Measurements from ENCODE around the gene ZFP36.
"Not testable (repeated sequence)": the region's sequence is repeated elsewhere in the genome, so short reads cannot be mapped to it uniquely, and the experiment has no call there.

ZFP36 gene

DNA sequence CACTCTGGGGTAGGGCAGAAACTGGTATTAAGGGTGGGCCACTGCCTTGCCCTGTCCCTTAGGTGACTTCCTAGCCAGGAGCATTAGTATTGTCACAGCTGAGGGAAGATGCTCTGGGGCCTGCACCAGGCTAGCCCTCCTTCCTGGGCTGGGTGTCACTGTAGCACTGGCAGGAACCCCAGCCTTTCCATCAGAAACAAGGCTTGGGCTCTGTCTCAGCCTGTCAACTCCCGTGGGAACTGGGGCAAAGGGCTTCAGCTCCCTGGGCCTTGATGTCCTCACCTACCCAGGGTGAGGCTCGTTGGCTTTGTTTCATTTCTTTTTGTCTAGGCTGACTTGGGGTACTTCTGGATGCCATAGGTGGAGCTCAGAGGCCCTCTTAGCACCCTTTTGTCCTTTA, 33.7 kb upstream of the ZFP36 start:
- no peak overlapping the region for H2AFZ ChIP-seq (ENCODE audit: low read length)
- H3K27ac ChIP-seq (ENCODE audit: low read depth, low read length, poor library complexity, severe bottlenecking): no peak overlapping the region
- no peak overlapping the region for H3K4me2 ChIP-seq (ENCODE audit: low read length)
- no peaks in the 10 kb centered on the region for H3K27me3 ChIP-seq (ENCODE audit: insufficient read depth, low read length)
- peaks cover 81% of the 10 kb centered on the region for H3K36me3 ChIP-seq (ENCODE audit: insufficient read depth, low read length)
- no peaks in the 10 kb centered on the region for H4K20me1 ChIP-seq (ENCODE audit: insufficient read depth, low read length)
- H3K9ac ChIP-seq (ENCODE audit: low read length): no peak overlapping the region
- H3K9me2 ChIP-seq (ENCODE audit: low read depth, low read length): no peaks in the 10 kb centered on the region
- H3K79me2 ChIP-seq (ENCODE audit: insufficient read depth, low read length): no peaks in the 10 kb centered on the region
- no peaks in the 10 kb centered on the region for H3K4me1 ChIP-seq (ENCODE audit: insufficient read depth, low read length, severe bottlenecking)
- H3K9me3 ChIP-seq (ENCODE audit: low read length): no peaks in the 10 kb centered on the region
- no peak overlapping the region for H3K4me3 ChIP-seq (ENCODE audit: low read depth, low read length, poor library complexity, severe bottlenecking)
- H3F3A ChIP-seq (ENCODE audit: insufficient read depth, low read length): no peaks in the 10 kb centered on the region
- TF ChIP-seq, protein P1, sequence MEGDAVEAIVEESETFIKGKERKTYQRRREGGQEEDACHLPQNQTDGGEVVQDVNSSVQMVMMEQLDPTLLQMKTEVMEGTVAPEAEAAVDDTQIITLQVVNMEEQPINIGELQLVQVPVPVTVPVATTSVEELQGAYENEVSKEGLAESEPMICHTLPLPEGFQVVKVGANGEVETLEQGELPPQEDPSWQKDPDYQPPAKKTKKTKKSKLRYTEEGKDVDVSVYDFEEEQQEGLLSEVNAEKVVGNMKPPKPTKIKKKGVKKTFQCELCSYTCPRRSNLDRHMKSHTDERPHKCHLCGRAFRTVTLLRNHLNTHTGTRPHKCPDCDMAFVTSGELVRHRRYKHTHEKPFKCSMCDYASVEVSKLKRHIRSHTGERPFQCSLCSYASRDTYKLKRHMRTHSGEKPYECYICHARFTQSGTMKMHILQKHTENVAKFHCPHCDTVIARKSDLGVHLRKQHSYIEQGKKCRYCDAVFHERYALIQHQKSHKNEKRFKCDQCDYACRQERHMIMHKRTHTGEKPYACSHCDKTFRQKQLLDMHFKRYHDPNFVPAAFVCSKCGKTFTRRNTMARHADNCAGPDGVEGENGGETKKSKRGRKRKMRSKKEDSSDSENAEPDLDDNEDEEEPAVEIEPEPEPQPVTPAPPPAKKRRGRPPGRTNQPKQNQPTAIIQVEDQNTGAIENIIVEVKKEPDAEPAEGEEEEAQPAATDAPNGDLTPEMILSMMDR (IDR thresholded peaks at IDR 0.05; ENCODE audit: low read length): no peak
- TF ChIP-seq EZH2 (IDR thresholded peaks at IDR 0.05; ENCODE audit: borderline replicate concordance, low read length): no peak

DNA sequence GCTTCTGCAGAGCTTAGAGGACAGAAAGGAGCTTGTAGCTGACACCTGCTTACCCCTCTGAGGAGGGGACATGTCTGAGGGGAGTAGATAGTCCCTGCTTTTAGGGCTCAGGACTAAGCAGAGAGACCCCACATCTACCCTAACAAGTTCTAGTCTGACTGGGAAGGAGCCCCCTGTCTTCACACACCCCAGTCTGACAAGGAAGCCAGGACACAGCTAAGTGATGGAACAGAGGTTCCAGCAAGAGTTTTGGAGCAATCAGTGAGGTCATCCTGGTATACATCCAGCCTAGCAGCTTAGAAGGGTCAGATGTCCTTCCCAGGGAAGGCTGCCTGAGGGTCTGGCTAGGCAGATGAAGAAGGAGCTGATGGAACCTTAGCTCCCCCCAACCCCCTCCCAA, 30.7 kb upstream of the ZFP36 start:
- H3K4me1 ChIP-seq (ENCODE audit: insufficient read depth, low read length, severe bottlenecking): no peaks in the 10 kb centered on the region
- H4K20me1 ChIP-seq (ENCODE audit: insufficient read depth, low read length): no peaks in the 10 kb centered on the region
- no peak overlapping the region for H3K4me2 ChIP-seq (ENCODE audit: low read length)
- H3F3A ChIP-seq (ENCODE audit: insufficient read depth, low read length): no peaks in the 10 kb centered on the region
- TF ChIP-seq EZH2 (IDR thresholded peaks at IDR 0.05; ENCODE audit: borderline replicate concordance, low read length): no peak
- TF ChIP-seq, protein P1 (IDR thresholded peaks at IDR 0.05; ENCODE audit: low read length): no peak
- no peaks in the 10 kb centered on the region for H3K9me3 ChIP-seq (ENCODE audit: low read length)
- H3K79me2 ChIP-seq (ENCODE audit: insufficient read depth, low read length): no peaks in the 10 kb centered on the region
- H3K27me3 ChIP-seq (ENCODE audit: insufficient read depth, low read length): no peaks in the 10 kb centered on the region
- no peaks in the 10 kb centered on the region for H3K9me2 ChIP-seq (ENCODE audit: low read depth, low read length)
- peaks cover 83% of the 10 kb centered on the region for H3K36me3 ChIP-seq (ENCODE audit: insufficient read depth, low read length)
- H3K9ac ChIP-seq (ENCODE audit: low read length): no peak overlapping the region
- H3K27ac ChIP-seq (ENCODE audit: low read depth, low read length, poor library complexity, severe bottlenecking): no peak overlapping the region
- H3K4me3 ChIP-seq (ENCODE audit: low read depth, low read length, poor library complexity, severe bottlenecking): no peak overlapping the region
- no peak overlapping the region for H2AFZ ChIP-seq (ENCODE audit: low read length)

DNA sequence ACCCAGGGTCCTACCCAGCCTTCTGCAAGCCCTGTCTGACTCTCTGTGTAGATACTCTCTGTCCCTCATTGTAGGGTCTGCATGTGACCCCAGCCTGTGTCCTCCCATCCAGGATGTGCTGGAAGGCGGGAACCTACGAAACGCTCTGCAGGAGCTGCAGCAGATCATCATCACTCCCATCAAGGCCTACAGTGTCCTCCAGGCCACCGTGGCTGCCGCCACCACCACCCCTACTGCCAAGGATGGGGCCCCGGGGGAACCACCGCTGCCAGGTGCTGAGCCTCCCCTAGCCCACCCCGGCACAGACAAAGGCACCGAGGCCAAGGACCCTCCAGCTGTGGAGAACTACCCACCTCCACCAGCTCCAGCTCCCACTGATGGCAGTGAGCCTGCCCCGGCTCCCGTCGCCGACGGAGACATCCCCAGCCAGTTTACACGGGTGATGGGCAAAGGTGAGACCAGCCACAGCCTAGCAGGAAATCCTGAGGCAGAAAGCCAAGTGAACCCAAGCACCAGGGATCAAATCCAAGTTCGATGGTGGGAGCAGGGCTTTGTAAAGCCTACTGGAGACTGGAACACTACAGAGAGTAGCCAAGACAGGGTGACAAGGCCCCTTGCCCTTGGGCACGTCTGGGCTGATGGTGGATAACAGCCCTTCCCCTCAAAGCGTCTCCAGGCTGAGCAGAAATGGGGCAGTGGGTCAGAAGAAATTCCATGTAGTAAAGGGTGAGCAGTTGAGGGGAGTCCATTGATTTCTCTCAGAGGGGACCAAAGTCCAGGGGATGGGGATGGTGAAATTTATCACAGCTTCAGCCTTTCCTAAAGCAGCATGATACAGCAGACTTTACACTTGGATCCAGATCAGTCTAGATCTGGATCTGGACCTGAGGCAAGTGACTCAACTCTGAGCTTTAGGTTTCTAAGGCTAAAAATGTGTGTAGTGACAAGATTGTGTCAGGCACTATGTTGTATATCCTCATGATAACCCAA, 29.0 kb upstream of the ZFP36 start:
- Histone ChIP-seq H3K4me3 (ENCODE audit: low read depth, low read length, poor library complexity, severe bottlenecking) (no peak overlapping the region), H3K27ac (ENCODE audit: low read depth, low read length, poor library complexity, severe bottlenecking) (no peak overlapping the region), H4K20me1 (ENCODE audit: insufficient read depth, low read length) (no peaks in the 10 kb centered on the region), H3F3A (ENCODE audit: insufficient read depth, low read length) (no peaks in the 10 kb centered on the region), H3K79me2 (ENCODE audit: insufficient read depth, low read length) (no peaks in the 10 kb centered on the region), H3K27me3 (ENCODE audit: insufficient read depth, low read length) (no peaks in the 10 kb centered on the region), H3K4me2 (ENCODE audit: low read length) (no peak overlapping the region), H3K9me3 (ENCODE audit: low read length) (no peaks in the 10 kb centered on the region), H3K36me3 (ENCODE audit: insufficient read depth, low read length) (peaks cover 84% of the 10 kb centered on the region), H3K9ac (ENCODE audit: low read length) (no peak overlapping the region), H3K4me1 (ENCODE audit: insufficient read depth, low read length, severe bottlenecking) (no peaks in the 10 kb centered on the region), H3K9me2 (ENCODE audit: low read depth, low read length) (no peaks in the 10 kb centered on the region), H2AFZ (ENCODE audit: low read length) (no peak overlapping the region)
- TF ChIP-seq, protein P1 (IDR thresholded peaks at IDR 0.05; ENCODE audit: low read length): no peak
- no peak for TF ChIP-seq EZH2 (IDR thresholded peaks at IDR 0.05; ENCODE audit: borderline replicate concordance, low read length)

DNA sequence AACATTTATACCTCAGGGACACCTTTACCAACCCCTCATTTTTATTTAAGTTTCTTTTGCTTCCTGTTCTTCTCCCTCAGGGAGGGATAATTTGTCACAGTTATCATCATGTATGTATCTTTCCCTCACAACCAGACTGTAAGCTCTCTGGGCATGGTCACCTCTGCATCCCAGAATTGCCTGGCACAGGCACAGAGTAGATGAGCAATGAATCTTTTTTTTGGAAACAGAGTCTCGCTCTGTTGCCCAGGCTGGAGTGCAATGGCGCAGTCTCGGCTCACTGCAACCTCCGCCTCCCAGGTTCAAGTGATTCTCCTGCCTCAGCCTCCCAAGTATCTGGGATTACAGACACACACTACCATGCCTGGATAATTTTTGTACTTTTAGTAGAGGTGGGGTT, 27.3 kb upstream of the ZFP36 start:
- H3K9ac ChIP-seq (ENCODE audit: low read length); H3K9me3 ChIP-seq (ENCODE audit: low read length); H3K4me3 ChIP-seq (ENCODE audit: low read depth, low read length, poor library complexity, severe bottlenecking); H3K27me3 ChIP-seq (ENCODE audit: insufficient read depth, low read length); H4K20me1 ChIP-seq (ENCODE audit: insufficient read depth, low read length); H3K9me2 ChIP-seq (ENCODE audit: low read depth, low read length); H3F3A ChIP-seq (ENCODE audit: insufficient read depth, low read length); H3K4me1 ChIP-seq (ENCODE audit: insufficient read depth, low read length, severe bottlenecking); H2AFZ ChIP-seq (ENCODE audit: low read length); H3K27ac ChIP-seq (ENCODE audit: low read depth, low read length, poor library complexity, severe bottlenecking); H3K4me2 ChIP-seq (ENCODE audit: low read length); H3K79me2 ChIP-seq (ENCODE audit: insufficient read depth, low read length): not testable (repeated sequence)
- H3K36me3 ChIP-seq (ENCODE audit: insufficient read depth, low read length): peaks cover 82% of the 10 kb centered on the region
